ENCODE data around the gene CD200R1L. TPM values are rescaled to one million over a fixed set of nuclear protein-coding genes. Genes with fewer than 3 reads are reported as not detected.

The CD200R1L gene
- total RNA-seq, 4 donors from 2014 or later = not detected

GRCh38 chr3:112873632-112874031 lies 27.0 kb upstream of the CD200R1L start:
- DNase-seq = no peak
- no peak overlapping the region for H3K27ac ChIP-seq
- H3K9me3 ChIP-seq = peaks cover 0 to 4% of the 10 kb centered on the region in 2 donors
- no peaks in the 10 kb centered on the region for H3K4me1 ChIP-seq
- TF ChIP-seq POLR2A (IDR thresholded peaks at IDR 0.05) (no peak), CTCF (IDR thresholded peaks at IDR 0.05) (no peak), EP300 (IDR thresholded peaks at IDR 0.05; ENCODE audit: low read depth) (no peak), POLR2AphosphoS5 (IDR thresholded peaks at IDR 0.05) (no peak)
- no peak overlapping the region for H3K4me3 ChIP-seq
- intact Hi-C loops (cut with DNase I; ENCODE audit: low total_unique reads) = no loop called here
- WGBS, 2 donors (ENCODE audit: low coverage in 1 of 2) = 57 to 67% methylated on average over 2 of the region's 2 CpGs
- H3K36me3 ChIP-seq = no peaks in the 10 kb centered on the region
- H3K27me3 ChIP-seq = no peaks in the 10 kb centered on the region
- in situ Hi-C loops (cut with MboI; ENCODE audit: low pct_ligation_motif_present in 1 of 4, low pct_unique_long_range_greater_than_20kb in 1 of 4, low sequenced_read_pairs in 3 of 4) = no loop called here

GRCh38 chr3:112871735-112872134 lies 25.1 kb upstream of the CD200R1L start:
- no peaks in the 10 kb centered on the region for H3K27me3 ChIP-seq
- in situ Hi-C loops (cut with MboI; ENCODE audit: low pct_ligation_motif_present in 1 of 4, low pct_unique_long_range_greater_than_20kb in 1 of 4, low sequenced_read_pairs in 3 of 4) = no loop called here
- no peaks in the 10 kb centered on the region for H3K36me3 ChIP-seq
- intact Hi-C loops (cut with DNase I; ENCODE audit: low total_unique reads) = no loop called here
- TF ChIP-seq EP300 (IDR thresholded peaks at IDR 0.05; ENCODE audit: low read depth) (no peak), POLR2A (IDR thresholded peaks at IDR 0.05) (no peak), CTCF (IDR thresholded peaks at IDR 0.05) (no peak), POLR2AphosphoS5 (IDR thresholded peaks at IDR 0.05) (no peak)
- H3K4me3 ChIP-seq = no peak overlapping the region
- H3K4me1 ChIP-seq = no peaks in the 10 kb centered on the region
- H3K9me3 ChIP-seq = peaks cover 0 to 4% of the 10 kb centered on the region in 2 donors
- DNase-seq = no peak
- WGBS, 2 donors (ENCODE audit: low coverage in 1 of 2) = 88% methylated on average over 3 of the region's 3 CpGs; no CpG with 5 or more reads in 1 of the 2 donors
- H3K27ac ChIP-seq = no peak overlapping the region

- H3K27ac ChIP-seq = no peak overlapping the region
- H3K4me1 ChIP-seq = no peaks in the 10 kb centered on the region
- H3K9me3 ChIP-seq = peaks cover 0 to 4% of the 10 kb centered on the region in 2 donors
- no peak for TF ChIP-seq EP300 (IDR thresholded peaks at IDR 0.05; ENCODE audit: low read depth)
- no peak overlapping the region for H3K4me3 ChIP-seq
- no peaks in the 10 kb centered on the region for H3K27me3 ChIP-seq
- WGBS, 2 donors (ENCODE audit: low coverage in 1 of 2) = 46 to 94% methylated on average over 2 of the region's 2 CpGs
- DNase-seq = no peak
- in situ Hi-C loops (cut with MboI; ENCODE audit: low pct_ligation_motif_present in 1 of 4, low pct_unique_long_range_greater_than_20kb in 1 of 4, low sequenced_read_pairs in 3 of 4) = no loop called here
- no peaks in the 10 kb centered on the region for H3K36me3 ChIP-seq
- intact Hi-C loops (cut with DNase I; ENCODE audit: low total_unique reads) = no loop called here
These were observed 19.1 kb upstream of the CD200R1L start for GRCh38 chr3:112865757-112866156.

GRCh38 chr3:112860898-112861297 lies 14.2 kb upstream of the CD200R1L start:
- Histone ChIP-seq H3K27ac (no peak overlapping the region), H3K4me1 (no peaks in the 10 kb centered on the region), H3K9me3 (peaks cover 0 to 7% of the 10 kb centered on the region in 2 donors), H3K36me3 (no peaks in the 10 kb centered on the region), H3K27me3 (no peaks in the 10 kb centered on the region), H3K4me3 (no peak overlapping the region)
- in situ Hi-C loops (cut with MboI; ENCODE audit: low pct_ligation_motif_present in 1 of 4, low pct_unique_long_range_greater_than_20kb in 1 of 4, low sequenced_read_pairs in 3 of 4) = no loop called here
- TF ChIP-seq CTCF (IDR thresholded peaks at IDR 0.05) = no peak
- TF ChIP-seq POLR2A (IDR thresholded peaks at IDR 0.05) = no peak
- TF ChIP-seq POLR2AphosphoS5 (IDR thresholded peaks at IDR 0.05) = no peak
- TF ChIP-seq EP300 (IDR thresholded peaks at IDR 0.05; ENCODE audit: low read depth) = no peak
- intact Hi-C loops (cut with DNase I; ENCODE audit: low total_unique reads) = no loop called here
- no peak for DNase-seq

GRCh38 chr3:112858410-112859069 lies 11.9 kb upstream of the CD200R1L start:
- 51 to 56% methylated on average over 2 of the region's 2 CpGs for WGBS, 2 donors (ENCODE audit: low coverage in 1 of 2)
- intact Hi-C loops (cut with DNase I; ENCODE audit: low total_unique reads) = no loop called here

More at GRCh38 chr3:112858410-112859069, 11.9 kb upstream of the CD200R1L start:
- Histone ChIP-seq H3K9me3 (peaks cover 0 to 7% of the 10 kb centered on the region in 2 donors), H3K36me3 (no peaks in the 10 kb centered on the region), H3K27ac (no peak overlapping the region), H3K27me3 (no peaks in the 10 kb centered on the region), H3K4me3 (no peak overlapping the region), H3K4me1 (no peaks in the 10 kb centered on the region)
- DNase-seq = no peak
- in situ Hi-C loops (cut with MboI; ENCODE audit: low pct_ligation_motif_present in 1 of 4, low pct_unique_long_range_greater_than_20kb in 1 of 4, low sequenced_read_pairs in 3 of 4) = no loop called here
- TF ChIP-seq POLR2A (IDR thresholded peaks at IDR 0.05) (no peak), CTCF (IDR thresholded peaks at IDR 0.05) (no peak), POLR2AphosphoS5 (IDR thresholded peaks at IDR 0.05) (no peak), EP300 (IDR thresholded peaks at IDR 0.05; ENCODE audit: low read depth) (no peak)

Data from transverse colon (tissue), 4 donors.